ES-I3 (cell line): ENCODE data around the gene IFNB1.

Source experiments
- H3K36me3 ChIP-seq: 2 replicates; pipeline ENCODE4 v1.6.1; 2013; ENCODE audit warnings: mild to moderate bottlenecking, low read length, control low read depth, moderate library complexity; ENCODE audit not compliant: insufficient read depth
- H3K4me1 ChIP-seq: 2 replicates; pipeline ENCODE4 v1.6.1; 2013; ENCODE audit warnings: mild to moderate bottlenecking, control low read depth, low read length; ENCODE audit not compliant: insufficient read depth
- H3K9ac ChIP-seq: 2 replicates; pipeline ENCODE4 v1.6.1; 2013; ENCODE audit warnings: low read depth, mild to moderate bottlenecking, low read length, moderate library complexity
- H3K9me3 ChIP-seq: 2 replicates; pipeline ENCODE4 v1.6.1; 2013; ENCODE audit warnings: mild to moderate bottlenecking, low read length, moderate library complexity; ENCODE audit not compliant: control insufficient read depth, insufficient read depth

Gene IFNB1

DNA sequence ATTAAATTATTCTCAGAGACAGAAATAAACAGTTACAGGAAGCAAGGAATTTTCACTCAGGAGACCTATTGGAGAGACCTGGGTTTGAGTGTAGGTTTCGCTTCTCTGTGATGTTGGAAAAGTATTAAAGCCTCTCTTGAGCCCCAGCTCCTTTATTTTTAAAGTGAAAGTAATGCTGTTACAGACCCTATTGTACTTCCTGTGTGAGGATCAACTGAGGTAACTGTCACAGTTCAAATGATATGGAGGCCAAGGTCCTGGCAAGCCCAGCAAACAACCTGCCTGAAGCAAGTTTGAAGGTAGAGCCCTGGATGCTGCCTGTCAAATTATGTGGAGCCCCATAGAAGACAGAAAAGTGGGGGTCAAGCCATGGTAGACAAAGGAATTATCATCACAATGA is 38.4 kb downstream of the IFNB1 start:
- Histone ChIP-seq H3K36me3 (no peaks in the 10 kb centered on the region), H3K4me1 (0 out of 2 replicates have a peak, but pooled peaks cover 4% of the 10 kb centered on the region), H3K9me3 (no peaks in the 10 kb centered on the region), H3K9ac (no peak overlapping the region)

DNA sequence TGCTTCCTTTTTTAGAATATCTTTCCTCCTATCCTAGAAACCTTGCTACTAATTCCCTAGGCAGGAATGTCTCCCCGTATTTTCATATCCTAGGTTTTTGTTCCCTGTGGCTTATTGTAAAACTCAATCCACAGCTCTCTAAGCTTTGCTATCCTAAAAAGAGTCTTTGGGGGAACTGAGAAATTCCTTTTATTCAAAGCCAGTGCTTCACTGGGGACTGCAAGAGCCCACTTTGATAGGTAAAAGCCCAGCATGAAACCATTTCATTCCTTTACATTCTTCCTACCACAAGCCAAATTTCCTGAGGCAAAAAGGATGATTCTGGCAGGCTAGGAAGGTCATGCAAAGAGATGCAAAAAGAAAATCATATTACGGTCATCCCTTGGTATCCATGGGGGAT is 40.5 kb downstream of the IFNB1 start:
- Histone ChIP-seq H3K9ac (no peak overlapping the region), H3K36me3 (no peaks in the 10 kb centered on the region), H3K9me3 (no peaks in the 10 kb centered on the region), H3K4me1 (0 out of 2 replicates have a peak, but pooled peaks cover 4% of the 10 kb centered on the region)

- no peaks in the 10 kb centered on the region for H3K9me3 ChIP-seq
- H3K36me3 ChIP-seq: no peaks in the 10 kb centered on the region
- H3K4me1 ChIP-seq: peaks cover 8% of the 10 kb centered on the region; the same call in 1 of the 2 replicates
- peak overlapping the region; percentile 60; the same call in 1 of the 2 replicates for H3K9ac ChIP-seq
Measured at GRCh38 chr9:21031808-21032183, 45.9 kb downstream of the IFNB1 start.

DNA sequence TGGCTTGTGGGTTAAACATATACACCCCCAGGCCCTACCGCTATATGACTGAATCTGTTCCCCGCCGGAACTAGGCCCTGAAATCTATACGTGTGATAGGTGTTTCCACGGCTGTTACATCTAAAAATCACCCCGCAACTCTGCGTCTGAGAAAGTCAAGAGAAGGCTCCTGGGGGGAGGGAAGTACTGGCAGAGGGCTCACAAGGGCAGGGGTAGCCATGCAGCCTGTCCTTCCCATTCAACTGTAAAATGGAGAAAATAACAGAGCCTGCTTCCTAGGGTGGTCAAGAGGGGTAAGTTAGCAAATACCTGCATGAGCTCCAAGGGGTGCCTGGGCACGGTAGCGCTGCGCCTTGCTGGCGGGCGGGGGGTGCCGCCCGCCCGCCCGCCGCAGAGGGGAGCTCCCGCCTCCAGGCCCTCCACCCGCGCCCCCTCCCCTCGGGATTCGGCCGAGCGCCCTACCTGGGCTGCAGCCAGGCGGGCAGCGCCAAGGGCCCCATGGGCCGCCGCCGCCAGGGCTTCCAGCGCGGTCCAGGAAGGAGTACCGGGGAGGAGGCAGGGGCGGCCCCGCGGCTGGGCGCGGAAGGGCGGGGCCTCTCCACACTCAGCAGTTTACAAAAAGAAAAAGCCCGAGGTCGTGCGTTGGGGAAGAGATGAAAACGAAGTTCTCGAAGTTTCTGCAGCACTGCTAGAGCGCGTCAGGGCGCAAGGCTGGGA is 46.5 kb downstream of the IFNB1 start, which contains the start of gene HACD4:
Gene HACD4, minus strand, starts transcription at position 550 of the 717 bp plus-strand sequence. Its CDS starts 50 bp downstream, at position 500.
- peak within 1 kb of the TSS; percentile 60 for H3K9ac ChIP-seq
- no peaks in the 10 kb centered on the region for H3K9me3 ChIP-seq
- H3K4me1 ChIP-seq: peaks cover 6% of the 10 kb centered on the region; the same call in 1 of the 2 replicates
- H3K36me3 ChIP-seq: no peaks in the 10 kb centered on the region

- H3K4me1 ChIP-seq: peaks cover 6% of the 10 kb centered on the region; the same call in 1 of the 2 replicates
- H3K36me3 ChIP-seq: no peaks in the 10 kb centered on the region
- H3K9ac ChIP-seq: peak overlapping the region; percentile 60
- no peaks in the 10 kb centered on the region for H3K9me3 ChIP-seq
Measured at GRCh38 chr9:21030389-21031035, 47.2 kb downstream of the IFNB1 start.

DNA sequence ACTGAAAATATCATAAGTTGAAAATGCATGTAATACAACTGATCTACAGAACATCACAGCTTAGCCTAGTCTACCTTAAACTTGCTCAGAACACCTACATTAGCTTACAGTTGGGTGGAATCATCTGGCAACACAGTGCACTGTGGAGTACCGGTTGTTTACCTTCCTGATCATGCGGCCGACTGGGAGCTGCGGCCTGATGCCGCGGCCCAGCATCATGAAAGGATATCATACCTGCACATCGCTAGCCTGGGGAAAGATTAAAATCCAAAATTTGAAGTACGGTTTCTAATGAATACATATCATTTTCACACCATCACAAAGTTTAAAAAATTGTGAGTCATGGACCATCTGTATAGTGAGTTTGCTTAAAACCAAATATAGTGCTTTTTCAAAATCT is 48.1 kb downstream of the IFNB1 start:
- Histone ChIP-seq H3K4me1 (peaks cover 6% of the 10 kb centered on the region; the same call in 1 of the 2 replicates), H3K9me3 (no peaks in the 10 kb centered on the region), H3K9ac (no peak overlapping the region), H3K36me3 (no peaks in the 10 kb centered on the region)

GRCh38 chr9:21028466-21028865 is 49.3 kb downstream of the IFNB1 start:
- Histone ChIP-seq H3K9me3 (no peaks in the 10 kb centered on the region), H3K4me1 (peaks cover 6% of the 10 kb centered on the region; the same call in 1 of the 2 replicates), H3K36me3 (no peaks in the 10 kb centered on the region), H3K9ac (no peak overlapping the region)

DNA sequence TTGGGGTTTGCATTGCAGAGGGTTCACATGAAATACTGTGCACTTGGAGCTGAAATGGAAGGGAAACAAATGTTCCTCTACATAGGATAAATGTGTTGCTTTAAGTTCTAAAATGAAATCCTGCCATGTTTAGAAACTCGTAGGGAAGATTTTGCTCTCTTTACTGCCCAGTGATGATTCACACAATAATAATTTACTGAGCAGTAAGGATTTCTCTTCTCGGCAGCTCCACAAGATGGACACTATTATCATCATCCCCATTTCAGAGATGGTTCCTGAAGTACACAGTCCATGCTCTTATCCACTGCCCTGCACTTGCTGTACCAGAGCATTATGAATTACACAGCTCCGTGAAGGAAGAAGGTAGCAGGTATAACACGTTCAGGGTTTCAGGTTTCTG is 50.4 kb downstream of the IFNB1 start:
- H3K4me1 ChIP-seq: peaks cover 6% of the 10 kb centered on the region; the same call in 1 of the 2 replicates
- no peak overlapping the region for H3K9ac ChIP-seq
- no peaks in the 10 kb centered on the region for H3K9me3 ChIP-seq
- H3K36me3 ChIP-seq: no peaks in the 10 kb centered on the region
